Neural progenitor cell (in vitro differentiated cells): ENCODE measurements around the gene CAPN10. TPM values are rescaled to one million over a fixed set of nuclear protein-coding genes. Genes with fewer than 3 reads are reported as not detected.

ENCODE experiments used
- DNase-seq: peaks from one replicate; pipeline ENCODE4 v3.0.0-alpha.2; 2016; ENCODE audit warnings: low spot score
- H2AFZ ChIP-seq: fragments of 200-600 bp; sonication (generic); replicated peaks from 2 replicates; pipeline ENCODE4 v1.6.1; 2016; ENCODE audit warnings: antibody characterized with exemption
- H3F3A ChIP-seq: fragments of 200-600 bp; sonication (generic); 2 replicates; pipeline ENCODE4 v1.6.1; 2016; ENCODE audit warnings: antibody characterized with exemption, low read depth
- H3K27ac ChIP-seq: fragments of 200-600 bp; sonication (generic); 2 replicates; pipeline ENCODE4 v1.5.1; 2016; ENCODE audit warnings: mild to moderate bottlenecking
- H3K27me3 ChIP-seq: fragments of 200-600 bp; sonication (generic); 2 replicates; pipeline ENCODE4 v1.6.1; 2016; ENCODE audit warnings: mild to moderate bottlenecking, moderate library complexity
- H3K36me3 ChIP-seq: fragments of 200-600 bp; sonication (generic); 2 replicates; pipeline ENCODE4 v1.5.1; 2016
- H3K4me1 ChIP-seq: fragments of 200-600 bp; sonication (generic); 2 replicates; pipeline ENCODE4 v1.6.1; 2016; ENCODE audit warnings: mixed run types
- H3K4me2 ChIP-seq: fragments of 200-600 bp; sonication (generic); 2 replicates; pipeline ENCODE4 v1.6.1; 2016
- H3K4me3 ChIP-seq: fragments of 200-600 bp; sonication (generic); 2 replicates; pipeline ENCODE4 v1.5.1; 2016
- H3K79me2 ChIP-seq: fragments of 200-600 bp; sonication (generic); 2 replicates; pipeline ENCODE4 v1.6.1; 2016; ENCODE audit warnings: low read depth
- H3K9ac ChIP-seq: fragments of 200-600 bp; sonication (generic); 2 replicates; pipeline ENCODE4 v1.6.1; 2016
- H3K9me3 ChIP-seq: fragments of 200-600 bp; sonication (generic); 2 replicates; pipeline ENCODE4 v1.5.1; 2016; ENCODE audit warnings: low read depth
- H4K20me1 ChIP-seq: fragments of 200-600 bp; sonication (generic); 2 replicates; pipeline ENCODE4 v1.6.1; 2016; ENCODE audit warnings: low read depth
- H3K27ac Mint-ChIP-seq: 3 replicates; pipeline ENCODE4 v1.8.0; 2021; ENCODE audit warnings: mixed read lengths
- H3K27me3 Mint-ChIP-seq: 2 replicates; pipeline ENCODE4 v1.8.0; 2022; ENCODE audit warnings: low read depth, mild to moderate bottlenecking, inconsistent platforms, moderate library complexity, mixed read lengths; ENCODE audit not compliant: insufficient read depth
- H3K36me3 Mint-ChIP-seq: 3 replicates; pipeline ENCODE4 v1.8.0; 2021; ENCODE audit warnings: mixed read lengths
- H3K4me1 Mint-ChIP-seq: 3 replicates; pipeline ENCODE4 v1.8.0; 2021; ENCODE audit warnings: mixed read lengths
- H3K4me3 Mint-ChIP-seq: 3 replicates; pipeline ENCODE4 v1.8.0; 2021; ENCODE audit warnings: mild to moderate bottlenecking, moderate library complexity, mixed read lengths
- H3K9me3 Mint-ChIP-seq: 3 replicates; pipeline ENCODE4 v1.8.0; 2020; ENCODE audit warnings: mixed read lengths
- EZH2 ChIP-seq: fragments of 200-600 bp; sonication (generic); IDR thresholded peaks from 2 replicates; pipeline ENCODE4 v1.6.1; 2017; ENCODE audit warnings: antibody characterized with exemption, mild to moderate bottlenecking, moderate library complexity
- EZH2phosphoT487 ChIP-seq: fragments of 200-600 bp; sonication (generic); IDR thresholded peaks from 2 replicates; pipeline ENCODE4 v1.6.1; 2017; ENCODE audit warnings: antibody characterized with exemption
- total RNA-seq: library from RNA; depleted of rRNA; stranded (reverse); fragments of >200 nt; gene quantifications from 2 replicates; pipeline ENCODE4 v1.2.3, GENCODE V29; 2015; ENCODE audit warnings: low replicate concordance
- TF ChIP-seq, protein P1 (sequence below): fragments of 200-600 bp; sonication (generic); IDR thresholded peaks from 2 replicates; pipeline ENCODE4 v1.5.1; 2017; ENCODE audit warnings: antibody characterized with exemption, mild to moderate bottlenecking

CAPN10 gene
- total RNA-seq, 1 donor from 2014 or later = 16.1 TPM

DNA sequence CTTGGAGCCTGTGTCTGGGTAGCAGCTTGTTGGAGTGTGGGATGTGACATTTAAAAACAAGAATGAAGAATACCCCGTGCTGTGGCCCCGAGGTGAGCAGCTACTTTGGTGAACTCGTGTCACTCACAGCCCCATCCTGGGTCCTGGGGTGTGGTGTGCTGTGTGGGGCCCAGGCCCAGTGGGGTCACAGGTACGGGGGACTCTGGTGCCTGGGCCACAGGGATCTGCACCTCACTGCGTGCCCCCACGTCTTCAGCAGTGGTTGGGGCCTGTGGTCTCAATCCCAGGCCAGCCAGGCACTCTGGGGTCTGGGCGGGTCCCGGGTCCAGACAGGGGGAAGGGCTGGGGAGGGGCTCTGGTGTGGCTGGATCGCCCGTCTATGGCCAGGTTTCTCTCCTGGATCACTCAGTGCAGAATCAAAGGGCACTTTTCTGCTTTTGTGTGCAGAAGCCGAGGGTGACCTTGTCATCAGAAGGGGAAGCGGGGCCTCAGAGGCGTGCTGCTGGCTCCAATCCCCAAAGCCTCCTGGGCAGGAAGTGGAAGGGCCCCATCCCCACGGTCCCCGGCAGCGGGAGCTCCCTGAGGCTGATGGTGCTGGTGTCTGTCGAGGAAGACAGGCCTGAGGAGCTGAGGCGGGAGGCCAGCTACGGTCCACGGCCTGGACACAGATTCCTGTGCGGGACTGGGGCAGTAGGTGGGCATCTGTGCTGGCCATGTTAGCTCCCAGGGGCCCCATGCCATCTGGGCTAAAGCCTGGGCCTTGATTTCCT is 40.2 kb downstream of the CAPN10 start:
- no peak overlapping the region for H3K27ac Mint-ChIP-seq
- H3K9ac ChIP-seq = no peak overlapping the region

DNA sequence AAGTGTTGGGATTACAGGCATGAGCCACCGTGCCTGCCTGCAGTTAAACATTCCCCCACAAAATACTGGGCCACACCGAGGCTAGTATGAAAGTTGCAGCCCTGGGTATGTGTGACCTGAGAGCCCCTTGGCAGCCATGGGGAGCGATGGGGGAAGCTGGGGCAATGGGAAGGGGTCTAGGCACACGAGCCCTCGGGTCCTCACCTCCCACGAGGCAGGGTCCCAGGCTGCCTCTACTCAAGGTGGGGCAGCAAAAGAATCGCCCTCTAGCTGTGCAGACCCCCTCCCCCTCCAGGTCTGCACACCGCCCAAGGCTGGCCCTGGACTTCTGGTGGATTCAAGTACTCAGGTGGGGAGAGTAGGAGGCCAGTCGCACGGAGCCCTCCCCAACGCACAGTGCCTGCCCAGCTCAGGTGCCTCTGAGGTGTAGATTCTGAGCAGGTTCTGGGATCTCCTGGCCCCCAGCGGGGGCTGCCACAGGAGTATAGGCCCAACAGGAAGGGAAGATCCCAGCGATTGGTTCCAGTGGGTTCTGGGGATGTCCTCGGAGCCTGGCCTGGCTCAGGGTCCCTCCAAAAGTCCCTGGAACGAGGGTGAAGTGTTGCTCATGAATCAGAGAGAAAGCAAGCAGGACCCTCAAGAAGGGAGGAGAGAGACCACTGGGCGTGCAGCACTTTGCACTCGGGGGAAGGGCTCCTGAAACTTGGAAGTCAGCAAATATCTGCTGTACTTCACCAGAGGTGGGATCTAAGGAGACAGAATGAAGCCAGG is 41.4 kb downstream of the CAPN10 start:
- H3K4me3 ChIP-seq = no peak overlapping the region
- no peaks in the 10 kb centered on the region for H3K36me3 ChIP-seq
- Mint-ChIP-seq H3K4me3 (no peak overlapping the region), H3K27ac (no peak overlapping the region), H3K27me3 (no peaks in the 10 kb centered on the region), H3K36me3 (no peaks in the 10 kb centered on the region), H3K4me1 (peaks cover 2% of the 10 kb centered on the region), H3K9me3 (peaks cover 5% of the 10 kb centered on the region)
- no peak overlapping the region for H3K4me2 ChIP-seq
- H3K79me2 ChIP-seq = no peaks in the 10 kb centered on the region
- DNase-seq = no peak
- H3F3A ChIP-seq = no peaks in the 10 kb centered on the region
- no peak for TF ChIP-seq EZH2phosphoT487
- H3K27ac ChIP-seq = no peak overlapping the region
- no peaks in the 10 kb centered on the region for H3K9me3 ChIP-seq
- no peaks in the 10 kb centered on the region for H3K4me1 ChIP-seq
- H2AFZ ChIP-seq = no peak overlapping the region
- H3K27me3 ChIP-seq = no peaks in the 10 kb centered on the region
- H3K9ac ChIP-seq = no peak overlapping the region
- H4K20me1 ChIP-seq = no peaks in the 10 kb centered on the region

More for the DNA sequence above, 40.2 kb downstream of the CAPN10 start:
- no peaks in the 10 kb centered on the region for H3K9me3 ChIP-seq
- no peak for TF ChIP-seq EZH2phosphoT487
- no peak for TF ChIP-seq EZH2
- TF ChIP-seq, protein P1, sequence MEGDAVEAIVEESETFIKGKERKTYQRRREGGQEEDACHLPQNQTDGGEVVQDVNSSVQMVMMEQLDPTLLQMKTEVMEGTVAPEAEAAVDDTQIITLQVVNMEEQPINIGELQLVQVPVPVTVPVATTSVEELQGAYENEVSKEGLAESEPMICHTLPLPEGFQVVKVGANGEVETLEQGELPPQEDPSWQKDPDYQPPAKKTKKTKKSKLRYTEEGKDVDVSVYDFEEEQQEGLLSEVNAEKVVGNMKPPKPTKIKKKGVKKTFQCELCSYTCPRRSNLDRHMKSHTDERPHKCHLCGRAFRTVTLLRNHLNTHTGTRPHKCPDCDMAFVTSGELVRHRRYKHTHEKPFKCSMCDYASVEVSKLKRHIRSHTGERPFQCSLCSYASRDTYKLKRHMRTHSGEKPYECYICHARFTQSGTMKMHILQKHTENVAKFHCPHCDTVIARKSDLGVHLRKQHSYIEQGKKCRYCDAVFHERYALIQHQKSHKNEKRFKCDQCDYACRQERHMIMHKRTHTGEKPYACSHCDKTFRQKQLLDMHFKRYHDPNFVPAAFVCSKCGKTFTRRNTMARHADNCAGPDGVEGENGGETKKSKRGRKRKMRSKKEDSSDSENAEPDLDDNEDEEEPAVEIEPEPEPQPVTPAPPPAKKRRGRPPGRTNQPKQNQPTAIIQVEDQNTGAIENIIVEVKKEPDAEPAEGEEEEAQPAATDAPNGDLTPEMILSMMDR = no peak
- Mint-ChIP-seq H3K4me1 (peaks cover 7% of the 10 kb centered on the region), H3K27me3 (no peaks in the 10 kb centered on the region), H3K9me3 (no peaks in the 10 kb centered on the region), H3K36me3 (no peaks in the 10 kb centered on the region), H3K4me3 (no peak overlapping the region)
- H3K36me3 ChIP-seq = no peaks in the 10 kb centered on the region
- H3K4me3 ChIP-seq = no peak overlapping the region
- DNase-seq = no peak
- no peak overlapping the region for H3K4me2 ChIP-seq
- no peaks in the 10 kb centered on the region for H4K20me1 ChIP-seq
- H3K27ac ChIP-seq = no peak overlapping the region
- H3K4me1 ChIP-seq = no peaks in the 10 kb centered on the region
- no peaks in the 10 kb centered on the region for H3K27me3 ChIP-seq
- H3K79me2 ChIP-seq = no peaks in the 10 kb centered on the region
- no peak overlapping the region for H2AFZ ChIP-seq
- H3F3A ChIP-seq = no peaks in the 10 kb centered on the region

DNA sequence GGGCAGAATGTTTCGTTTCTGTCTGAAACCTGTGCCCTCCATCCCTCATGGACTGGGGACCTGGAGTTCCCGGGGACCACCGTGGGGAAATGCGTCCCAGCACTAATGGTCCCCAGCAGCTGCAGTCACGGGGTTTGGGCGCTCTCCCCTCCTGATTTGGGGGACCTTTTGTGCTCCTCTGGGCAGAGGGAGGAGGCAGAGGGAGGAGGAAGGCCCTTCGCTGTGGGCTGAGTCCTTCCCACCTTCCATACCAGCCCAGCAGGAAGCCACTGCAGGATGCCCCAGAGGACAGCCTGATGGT is 41.9 kb downstream of the CAPN10 start:
- no peak overlapping the region for H3K4me3 ChIP-seq
- H3K36me3 ChIP-seq = no peaks in the 10 kb centered on the region
- H3K9me3 ChIP-seq = no peaks in the 10 kb centered on the region
- H3K27ac ChIP-seq = no peak overlapping the region
- H3K27me3 ChIP-seq = no peaks in the 10 kb centered on the region
- H3K4me2 ChIP-seq = no peak overlapping the region
- no peak for DNase-seq
- H3K79me2 ChIP-seq = no peaks in the 10 kb centered on the region
- no peaks in the 10 kb centered on the region for H3F3A ChIP-seq
- H2AFZ ChIP-seq = no peak overlapping the region
- peaks cover 2% of the 10 kb centered on the region for H3K27me3 Mint-ChIP-seq
- peaks cover 2% of the 10 kb centered on the region for H3K4me1 Mint-ChIP-seq
- no peak overlapping the region for H3K9ac ChIP-seq
- H4K20me1 ChIP-seq = no peaks in the 10 kb centered on the region
- H3K4me3 Mint-ChIP-seq = no peak overlapping the region
- no peak overlapping the region for H3K27ac Mint-ChIP-seq
- H3K4me1 ChIP-seq = no peaks in the 10 kb centered on the region
- no peak for TF ChIP-seq EZH2
- TF ChIP-seq, protein P1 = no peak
- no peak for TF ChIP-seq EZH2phosphoT487
- H3K9me3 Mint-ChIP-seq = peaks cover 11% of the 10 kb centered on the region
- peaks cover 3% of the 10 kb centered on the region for H3K36me3 Mint-ChIP-seq
